Measurements from ENCODE around the gene SALL3. TPM values are rescaled to one million over a fixed set of nuclear protein-coding genes. Genes with fewer than 3 reads are reported as not detected.

The SALL3 gene
- total and polyA plus RNA-seq, 2 of the 13 experiments (the other 11 are each of a cell fraction or from before 2014, with no cell fraction given): not detected

- CTCF ChIA-PET (ENCODE audit: low intra/inter-chr PET ratio, low total read pairs): no interaction called here
- BruUV-seq (replicated peaks): no TSS peak
- intact Hi-C loops (cut with micrococcal nuclease; ENCODE audit: unreplicated experiment): no loop called here
Measured at GRCh38 chr18:79042276-79042675, 62.7 kb downstream of the SALL3 start.

More at GRCh38 chr18:79042276-79042675, 62.7 kb downstream of the SALL3 start:
- H3K27ac ChIP-seq (ENCODE audit: extremely low read length, insufficient read depth, low read length): no peak overlapping the region
- H2AFZ ChIP-seq (ENCODE audit: low read length): no peak overlapping the region
- H3K27me3 ChIP-seq (ENCODE audit: control insufficient read depth in 1 of 2, insufficient read depth in 2 of 2, low read length in 2 of 2): peaks cover 4 to 22% of the 10 kb centered on the region in 2 experiments; a peak in 3 of 5 replicates
- POLR2A ChIA-PET: no interaction called here
- peaks cover 25% of the 10 kb centered on the region for H3K9me3 ChIP-seq (ENCODE audit: low read length)
- no peak for TF ChIP-seq ZNF432 (CRISPR knock-in tag; IDR thresholded peaks at IDR 0.05; ENCODE audit: borderline replicate concordance)
- no peak for TF ChIP-seq MIER3 (CRISPR knock-in tag; IDR thresholded peaks at IDR 0.05; ENCODE audit: borderline replicate concordance)
- no peak for TF ChIP-seq DPF2 (CRISPR knock-in tag; IDR thresholded peaks at IDR 0.05; ENCODE audit: borderline replicate concordance, low read depth)
- TF ChIP-seq ZNF607 (CRISPR knock-in tag; IDR thresholded peaks at IDR 0.05; ENCODE audit: borderline replicate concordance): no peak
- TF ChIP-seq RFX1 (IDR thresholded peaks at IDR 0.05): no peak
- no peak for TF ChIP-seq NR2F6 (IDR thresholded peaks at IDR 0.05)
- TF ChIP-seq NR2F6 (CRISPR knock-in tag; IDR thresholded peaks at IDR 0.05): no peak
- no peak for TF ChIP-seq TEAD3 (CRISPR knock-in tag; optimal IDR thresholded peaks at IDR 0.05; ENCODE audit: borderline replicate concordance)
- no peak for TF ChIP-seq IKZF1 (IDR thresholded peaks at IDR 0.05)
- no peak for TF ChIP-seq ZBTB14 (CRISPR knock-in tag; IDR thresholded peaks at IDR 0.05)
- no peak for TF ChIP-seq DMAP1 (CRISPR knock-in tag; IDR thresholded peaks at IDR 0.05)
- TF ChIP-seq HNF1B (CRISPR knock-in tag; IDR thresholded peaks at IDR 0.05): no peak
- TF ChIP-seq, protein P1, sequence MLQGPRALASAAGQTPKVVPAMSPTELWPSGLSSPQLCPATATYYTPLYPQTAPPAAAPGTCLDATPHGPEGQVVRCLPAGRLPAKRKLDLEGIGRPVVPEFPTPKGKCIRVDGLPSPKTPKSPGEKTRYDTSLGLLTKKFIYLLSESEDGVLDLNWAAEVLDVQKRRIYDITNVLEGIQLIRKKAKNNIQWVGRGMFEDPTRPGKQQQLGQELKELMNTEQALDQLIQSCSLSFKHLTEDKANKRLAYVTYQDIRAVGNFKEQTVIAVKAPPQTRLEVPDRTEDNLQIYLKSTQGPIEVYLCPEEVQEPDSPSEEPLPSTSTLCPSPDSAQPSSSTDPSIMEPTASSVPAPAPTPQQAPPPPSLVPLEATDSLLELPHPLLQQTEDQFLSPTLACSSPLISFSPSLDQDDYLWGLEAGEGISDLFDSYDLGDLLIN (CRISPR knock-in tag; IDR thresholded peaks at IDR 0.05; ENCODE audit: borderline replicate concordance): no peak
- no peak for TF ChIP-seq XRCC5 (optimal IDR thresholded peaks at IDR 0.05; ENCODE audit: low read length)
- TF ChIP-seq ADNP (CRISPR knock-in tag; IDR thresholded peaks at IDR 0.05): no peak
- no peak for TF ChIP-seq ZNF772 (CRISPR knock-in tag; IDR thresholded peaks at IDR 0.05)
- no peak for TF ChIP-seq ZNF510 (CRISPR knock-in tag; IDR thresholded peaks at IDR 0.05; ENCODE audit: low read depth)
- TF ChIP-seq, protein P2, sequence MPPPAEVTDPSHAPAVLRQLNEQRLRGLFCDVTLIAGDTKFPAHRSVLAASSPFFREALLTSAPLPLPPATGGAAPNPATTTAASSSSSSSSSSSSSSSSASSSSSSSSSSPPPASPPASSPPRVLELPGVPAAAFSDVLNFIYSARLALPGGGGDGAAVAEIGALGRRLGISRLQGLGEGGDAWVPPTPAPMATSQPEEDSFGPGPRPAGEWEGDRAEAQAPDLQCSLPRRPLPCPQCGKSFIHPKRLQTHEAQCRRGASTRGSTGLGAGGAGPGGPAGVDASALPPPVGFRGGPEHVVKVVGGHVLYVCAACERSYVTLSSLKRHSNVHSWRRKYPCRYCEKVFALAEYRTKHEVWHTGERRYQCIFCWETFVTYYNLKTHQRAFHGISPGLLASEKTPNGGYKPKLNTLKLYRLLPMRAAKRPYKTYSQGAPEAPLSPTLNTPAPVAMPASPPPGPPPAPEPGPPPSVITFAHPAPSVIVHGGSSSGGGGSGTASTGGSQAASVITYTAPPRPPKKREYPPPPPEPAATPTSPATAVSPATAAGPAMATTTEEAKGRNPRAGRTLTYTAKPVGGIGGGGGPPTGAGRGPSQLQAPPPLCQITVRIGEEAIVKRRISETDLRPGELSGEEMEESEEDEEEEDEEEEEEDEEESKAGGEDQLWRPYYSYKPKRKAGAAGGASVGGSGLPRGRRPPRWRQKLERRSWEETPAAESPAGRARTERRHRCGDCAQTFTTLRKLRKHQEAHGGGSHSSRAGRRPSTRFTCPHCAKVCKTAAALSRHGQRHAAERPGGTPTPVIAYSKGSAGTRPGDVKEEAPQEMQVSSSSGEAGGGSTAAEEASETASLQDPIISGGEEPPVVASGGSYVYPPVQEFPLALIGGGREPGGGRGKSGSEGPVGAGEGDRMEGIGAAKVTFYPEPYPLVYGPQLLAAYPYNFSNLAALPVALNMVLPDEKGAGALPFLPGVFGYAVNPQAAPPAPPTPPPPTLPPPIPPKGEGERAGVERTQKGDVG (CRISPR knock-in tag; IDR thresholded peaks at IDR 0.05; ENCODE audit: borderline replicate concordance): no peak
- no peak for TF ChIP-seq ZNF629 (CRISPR knock-in tag; conservative IDR thresholded peaks at IDR 0.05)
- H3K4me3 ChIP-seq (replicated peaks in 1 of 3; ENCODE audit: insufficient read depth in 1 of 3, low read depth in 2 of 3, low read length in 3 of 3): no peak overlapping the region
- no peaks in the 10 kb centered on the region for H3K36me3 ChIP-seq (replicated peaks in 1 of 2; ENCODE audit: control insufficient read depth in 1 of 2, insufficient read depth in 2 of 2, low read length in 2 of 2)
- in situ Hi-C loops (cut with HindIII; ENCODE audit: extremely low pct_ligation_motif_present, low pct_unique_long_range_greater_than_20kb): no loop called here
- H3K79me2 ChIP-seq (ENCODE audit: insufficient read depth, low read length): no peaks in the 10 kb centered on the region
- H3K4me2 ChIP-seq (ENCODE audit: low read depth, low read length): no peak overlapping the region; the same call in 1 of the 2 replicates
- FAIRE-seq (no peak), ATAC-seq (no peak), DNase-seq (ENCODE audit: low spot score) (no peak)
- no peak overlapping the region for H3K9ac ChIP-seq (ENCODE audit: insufficient read depth, low read depth, low read length)
- H3K4me1 ChIP-seq (ENCODE audit: insufficient read depth, low read length): peaks cover 8% of the 10 kb centered on the region
- WGBS (ENCODE audit: low lambda C conversion rate): 4% methylated on average over 5 of the region's 5 CpGs
- no peaks in the 10 kb centered on the region for H4K20me1 ChIP-seq (ENCODE audit: insufficient read depth, low read length)
